G401 (cell line): ENCODE data around the gene A2M. TPM values are rescaled to one million over a fixed set of nuclear protein-coding genes. Genes with fewer than 3 reads are reported as not detected.

Experiments used
- DNase-seq: peaks from one replicate; pipeline ENCODE4 v3.0.0-alpha.2; 2015; ENCODE audit warnings: low spot score
- in situ Hi-C: cut with HindIII; loops from 2 replicates; pipeline ENCODE4 v1.10.0; 2016; ENCODE audit warnings: low sequenced_read_pairs, mixed read lengths
- total RNA-seq: library from RNA; depleted of rRNA; stranded (reverse); fragments of >200 nt; shearing (Covaris generic); gene quantifications from 2 replicates; pipeline ENCODE4 v1.2.3, GENCODE V29; 2014

The A2M gene
- total RNA-seq, 1 experiment from 2014 or later = not detected

- in situ Hi-C loops = no loop called here
- DNase-seq = no peak
These were observed 12.5 kb downstream of the A2M start for GRCh38 chr12:9103050-9103849.

DNA sequence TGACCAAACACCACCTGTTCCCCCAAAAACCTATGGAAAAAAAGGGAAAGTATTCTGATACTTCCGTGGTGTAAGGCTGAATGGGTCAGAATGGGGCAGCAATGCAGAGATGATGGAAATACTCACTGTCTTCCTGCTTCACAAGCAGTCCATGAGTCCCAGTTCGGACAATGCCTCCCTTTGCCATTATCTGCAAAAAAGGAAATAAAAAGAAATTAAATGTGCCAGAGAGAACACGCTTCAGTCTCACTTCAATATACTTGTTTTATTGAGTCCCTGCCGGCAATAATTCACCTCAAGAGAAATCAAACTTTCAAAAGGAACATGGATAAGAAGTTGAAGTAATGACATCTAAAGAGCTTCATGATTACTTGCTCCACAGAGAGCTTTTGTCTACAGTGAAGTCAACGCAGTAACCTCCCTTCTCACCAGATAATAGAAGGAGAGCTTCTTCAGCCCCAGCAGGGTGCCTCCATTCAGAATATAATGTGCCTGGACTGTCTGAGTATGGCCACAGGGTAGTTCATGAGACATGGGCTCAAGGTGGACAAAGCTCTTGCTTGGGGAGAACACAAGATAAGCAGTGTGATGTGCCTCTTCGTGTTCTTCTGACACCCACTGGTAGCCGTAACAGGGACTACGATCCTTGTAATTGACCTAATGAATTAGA lies 14.6 kb downstream of the A2M start:
- in situ Hi-C loops = no loop called here
- DNase-seq = no peak

DNA sequence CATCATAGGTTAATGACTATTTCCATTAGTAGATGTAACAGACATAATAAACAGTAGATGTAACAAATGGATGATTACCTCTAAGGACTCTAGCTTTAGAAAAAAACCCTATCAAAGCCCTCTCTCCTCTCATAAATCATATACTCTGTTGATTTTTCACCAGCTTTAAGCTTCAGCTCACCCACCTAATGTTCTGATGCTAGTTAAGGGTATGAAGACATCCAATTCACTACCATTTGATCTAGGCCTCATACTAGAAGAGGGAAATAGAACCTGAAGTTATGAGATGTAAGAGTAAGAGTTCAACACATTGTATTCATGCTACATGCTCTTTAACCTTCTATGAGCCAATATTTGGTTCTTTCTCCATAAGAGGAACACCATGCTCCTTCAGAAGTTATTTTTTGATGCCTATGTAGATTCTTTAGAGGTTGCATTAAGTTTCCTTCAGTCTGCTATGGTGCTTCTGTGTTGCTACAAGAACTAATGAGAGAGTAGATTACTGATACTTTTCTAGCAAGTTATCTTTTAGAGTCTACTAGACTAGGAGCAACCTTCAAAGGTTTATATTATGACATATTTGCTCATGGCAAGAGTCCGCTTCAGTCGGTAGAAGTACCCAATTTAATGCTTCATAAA lies 16.0 kb downstream of the A2M start:
- no peak for DNase-seq
- in situ Hi-C loops = no loop called here

- no peak for DNase-seq
- in situ Hi-C loops = no loop called here
These were observed 17.2 kb downstream of the A2M start for GRCh38 chr12:9098463-9099026.

GRCh38 chr12:9098115-9098452 lies 17.6 kb downstream of the A2M start:
- in situ Hi-C loops = no loop called here
- no peak for DNase-seq

GRCh38 chr12:9096563-9097176 lies 19.0 kb downstream of the A2M start:
- in situ Hi-C loops = no loop called here
- no peak for DNase-seq

DNA sequence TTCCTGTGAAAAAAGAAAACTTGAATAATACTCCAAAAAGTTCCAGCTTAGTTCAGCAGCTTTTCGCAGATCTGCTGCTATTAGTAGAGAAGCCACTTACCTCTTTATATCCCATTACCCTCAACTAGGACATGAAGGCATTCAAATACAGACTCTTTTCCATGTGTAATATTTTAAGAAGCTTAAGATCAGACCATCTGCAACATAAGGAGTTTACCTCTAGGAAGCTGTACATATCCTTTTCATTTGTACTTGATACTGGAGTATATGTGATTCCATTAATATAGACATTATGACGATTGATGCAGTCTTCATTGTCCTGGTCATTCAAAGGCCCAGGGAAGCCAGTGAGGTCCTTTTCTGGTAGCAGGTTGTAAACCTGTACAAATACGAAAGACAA lies 20.4 kb downstream of the A2M start:
- in situ Hi-C loops = no loop called here
- no peak for DNase-seq

DNA sequence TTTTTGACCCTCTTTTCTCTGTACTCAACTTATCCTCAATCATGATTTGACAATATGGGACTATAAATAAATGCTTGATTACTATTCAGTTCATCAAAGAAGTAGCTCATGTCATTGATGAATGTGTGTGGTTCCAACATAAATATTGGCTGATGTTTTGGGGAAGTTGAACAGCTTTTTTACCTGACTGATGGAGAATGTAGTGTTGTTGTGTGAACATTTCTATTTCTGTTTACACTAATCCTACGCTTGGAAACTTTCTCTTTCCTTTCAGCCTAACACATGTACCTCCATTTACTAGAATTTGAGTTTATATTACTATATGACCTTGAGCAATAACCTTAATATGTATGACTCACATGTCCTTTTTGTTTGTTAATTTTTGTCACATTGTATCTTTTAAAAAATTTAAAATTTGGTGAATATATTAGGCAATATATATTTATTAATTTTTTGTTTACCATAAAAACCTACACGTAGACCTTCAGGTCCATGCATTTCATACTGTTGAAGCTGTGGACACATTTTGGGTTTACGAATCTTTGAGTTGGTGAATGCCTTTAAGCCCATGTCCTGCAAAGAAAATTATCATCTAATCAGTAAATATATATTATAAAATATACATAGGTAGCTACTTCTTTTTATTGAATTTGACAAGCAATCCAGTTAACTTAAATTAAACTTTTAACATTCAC lies 21.1 kb downstream of the A2M start:
- no peak for DNase-seq
- in situ Hi-C loops = no loop called here

DNA sequence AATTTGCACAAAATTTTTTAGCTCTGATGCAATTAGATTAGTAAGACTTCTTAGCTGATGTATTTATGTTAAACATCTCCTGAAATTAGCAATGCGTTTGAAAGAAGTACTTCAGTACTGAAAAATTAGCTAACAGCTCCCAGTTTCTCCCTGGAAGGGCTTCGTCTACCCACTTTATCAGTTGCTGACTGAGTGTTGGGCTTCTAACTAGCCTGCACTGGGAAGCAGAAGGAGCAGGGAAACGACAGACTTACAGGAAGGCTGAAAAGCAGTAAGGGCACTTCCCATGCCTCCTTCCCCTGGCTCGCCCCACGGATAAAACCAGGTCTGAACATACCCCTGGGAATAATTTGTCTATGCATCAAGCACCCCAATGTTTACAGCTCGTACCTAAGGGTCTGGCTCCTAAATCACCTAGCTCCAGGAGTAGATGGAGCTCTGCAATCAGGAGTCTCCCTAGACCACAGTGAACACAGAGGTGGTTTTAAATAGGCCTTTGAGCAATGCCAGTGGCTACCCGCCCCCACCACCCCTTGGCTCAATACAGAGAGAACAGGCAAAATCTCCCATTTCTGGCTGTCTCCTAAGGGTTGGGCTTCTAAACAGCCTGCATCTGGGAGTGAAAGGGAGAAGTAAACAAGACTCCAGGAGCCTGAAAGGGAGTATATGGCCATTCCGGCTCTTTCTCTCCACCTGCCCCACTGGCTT lies 23.7 kb downstream of the A2M start:
- no peak for DNase-seq
- in situ Hi-C loops = no loop called here

- in situ Hi-C loops = no loop called here
These were observed 25.5 kb downstream of the A2M start for GRCh38 chr12:9090220-9090619.

GRCh38 chr12:9087087-9087835 lies 28.5 kb downstream of the A2M start:
- in situ Hi-C loops = no loop called here
- DNase-seq = no peak

More at GRCh38 chr12:9090220-9090619, 25.5 kb downstream of the A2M start:
- DNase-seq = no peak

- in situ Hi-C loops = no loop called here
These were observed 29.6 kb downstream of the A2M start for GRCh38 chr12:9086087-9086486.

DNA sequence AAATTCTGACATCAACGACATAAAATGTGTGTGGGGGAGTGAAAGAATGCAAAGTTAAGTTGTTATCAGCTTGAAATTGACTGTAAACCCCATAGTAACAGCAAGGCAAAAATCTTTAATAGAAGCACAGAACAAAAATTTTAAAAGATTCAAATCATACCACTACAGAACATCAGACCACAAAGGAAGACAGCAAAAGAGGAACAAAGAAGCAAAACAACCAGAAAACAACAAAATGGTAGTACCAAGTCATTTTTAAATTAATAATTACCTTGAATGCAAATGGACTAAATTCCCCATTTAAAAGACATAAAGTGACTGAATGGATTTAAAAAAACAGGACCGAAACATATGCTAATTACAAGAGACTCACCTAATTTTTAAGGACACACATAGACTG lies 31.3 kb downstream of the A2M start:
- no peak for DNase-seq
- in situ Hi-C loops = no loop called here

More at GRCh38 chr12:9086087-9086486, 29.6 kb downstream of the A2M start:
- DNase-seq = no peak

DNA sequence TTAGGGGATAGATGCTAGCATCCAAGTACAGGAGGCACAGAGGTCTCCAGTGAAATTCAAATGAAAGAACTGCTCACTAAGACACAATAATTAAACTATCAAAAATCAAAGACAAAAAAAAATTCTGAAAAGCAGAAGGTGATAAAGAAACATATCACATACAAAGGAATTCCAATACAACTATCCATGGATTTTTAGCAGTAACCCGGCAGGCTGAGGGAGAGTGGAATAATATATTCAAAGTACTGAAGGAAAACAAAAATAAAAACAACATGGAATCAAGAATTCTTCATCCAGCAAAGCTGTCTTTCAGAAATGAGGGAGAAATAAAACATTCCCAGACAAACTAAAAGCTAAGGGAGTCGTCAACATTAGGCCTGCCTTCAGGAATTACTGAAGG lies 31.9 kb downstream of the A2M start:
- no peak for DNase-seq
- in situ Hi-C loops = no loop called here

- in situ Hi-C loops = no loop called here
- DNase-seq = no peak
These were observed 33.9 kb downstream of the A2M start for GRCh38 chr12:9081667-9082427.

GRCh38 chr12:9079883-9080675 lies 35.6 kb downstream of the A2M start:
- in situ Hi-C loops = no loop called here
- DNase-seq = no peak
